Non-pigmented ciliary epithelial cell (primary cell): ENCODE data around the gene DCUN1D3.
"Not testable (repeated sequence)": the region's sequence is repeated elsewhere in the genome, so short reads cannot be mapped to it uniquely, and the experiment has no call there.

Source experiments
- DNase-seq: peaks from one replicate; pipeline ENCODE4 v3.0.0-alpha.2; 2010; ENCODE audit warnings: low read depth

Gene DCUN1D3

GRCh38 chr16:20887207-20887606, 13.0 kb downstream of the DCUN1D3 start:
- DNase-seq, result no peak

GRCh38 chr16:20886320-20886719, 13.8 kb downstream of the DCUN1D3 start:
- DNase-seq, result no peak

- DNase-seq, result no peak
These were observed 16.0 kb downstream of the DCUN1D3 start for GRCh38 chr16:20884240-20884556.

GRCh38 chr16:20883554-20884239, 16.5 kb downstream of the DCUN1D3 start:
- DNase-seq, result no peak

- no peak for DNase-seq
These were observed 18.7 kb downstream of the DCUN1D3 start for GRCh38 chr16:20881503-20881878.

- DNase-seq, result no peak
These were observed 19.2 kb downstream of the DCUN1D3 start for GRCh38 chr16:20880867-20881502.

GRCh38 chr16:20879175-20880040, 20.8 kb downstream of the DCUN1D3 start:
- DNase-seq, result no peak

GRCh38 chr16:20878682-20879147, 21.4 kb downstream of the DCUN1D3 start:
- no peak for DNase-seq

- no peak for DNase-seq
These were observed 24.9 kb downstream of the DCUN1D3 start for GRCh38 chr16:20875355-20875650.

GRCh38 chr16:20874088-20874581, 26.0 kb downstream of the DCUN1D3 start:
- no peak for DNase-seq

- DNase-seq, result no peak
These were observed 26.8 kb downstream of the DCUN1D3 start for GRCh38 chr16:20873331-20873730.

- DNase-seq, result no peak
These were observed 28.0 kb downstream of the DCUN1D3 start for GRCh38 chr16:20871941-20872815.

- no peak for DNase-seq
These were observed 28.9 kb downstream of the DCUN1D3 start for GRCh38 chr16:20871258-20871657.

- no peak for DNase-seq
These were observed 29.9 kb downstream of the DCUN1D3 start for GRCh38 chr16:20870122-20870820.

GRCh38 chr16:20868890-20869289, 31.3 kb downstream of the DCUN1D3 start:
- no peak for DNase-seq

GRCh38 chr16:20867585-20867984, 32.6 kb downstream of the DCUN1D3 start:
- no peak for DNase-seq

GRCh38 chr16:20866801-20867200, 33.4 kb downstream of the DCUN1D3 start:
- DNase-seq, result no peak

GRCh38 chr16:20866145-20866772, 33.9 kb downstream of the DCUN1D3 start:
- DNase-seq, result no peak

- DNase-seq, result no peak
These were observed 34.6 kb downstream of the DCUN1D3 start for GRCh38 chr16:20865420-20866131.

GRCh38 chr16:20864376-20864775, 35.8 kb downstream of the DCUN1D3 start:
- DNase-seq, result not testable (repeated sequence)
